Nephron progenitor cell (in vitro differentiated cells): ENCODE results near the gene ZFPM1.

Source experiments
- DNase-seq: peaks from one replicate; pipeline ENCODE4 v3.0.0; 2021
- H3K27ac Mint-ChIP-seq: 2 replicates; pipeline ENCODE4 v1.8.0; 2021; ENCODE audit warnings: mild to moderate bottlenecking, moderate library complexity, mixed read lengths
- H3K27me3 Mint-ChIP-seq: 2 replicates; pipeline ENCODE4 v1.8.0; 2021; ENCODE audit warnings: mild to moderate bottlenecking, low read depth, mixed read lengths; ENCODE audit not compliant: poor library complexity
- H3K36me3 Mint-ChIP-seq: 2 replicates; pipeline ENCODE4 v1.8.0; 2021; ENCODE audit warnings: low read depth, mixed read lengths
- H3K4me1 Mint-ChIP-seq: 2 replicates; pipeline ENCODE4 v1.8.0; 2021; ENCODE audit warnings: mixed read lengths
- H3K4me3 Mint-ChIP-seq: 2 replicates; pipeline ENCODE4 v1.8.0; 2021; ENCODE audit warnings: mild to moderate bottlenecking, moderate library complexity, mixed read lengths
- H3K9me3 Mint-ChIP-seq: 2 replicates; pipeline ENCODE4 v1.8.0; 2021; ENCODE audit warnings: mild to moderate bottlenecking, moderate library complexity, mixed read lengths
- CTCF ChIP-seq: fragments of 200-600 bp; sonication (generic); IDR thresholded peaks from 2 replicates; pipeline ENCODE4 v1.5.0; 2021; ENCODE audit warnings: antibody characterized with exemption

ZFPM1 gene

DNA sequence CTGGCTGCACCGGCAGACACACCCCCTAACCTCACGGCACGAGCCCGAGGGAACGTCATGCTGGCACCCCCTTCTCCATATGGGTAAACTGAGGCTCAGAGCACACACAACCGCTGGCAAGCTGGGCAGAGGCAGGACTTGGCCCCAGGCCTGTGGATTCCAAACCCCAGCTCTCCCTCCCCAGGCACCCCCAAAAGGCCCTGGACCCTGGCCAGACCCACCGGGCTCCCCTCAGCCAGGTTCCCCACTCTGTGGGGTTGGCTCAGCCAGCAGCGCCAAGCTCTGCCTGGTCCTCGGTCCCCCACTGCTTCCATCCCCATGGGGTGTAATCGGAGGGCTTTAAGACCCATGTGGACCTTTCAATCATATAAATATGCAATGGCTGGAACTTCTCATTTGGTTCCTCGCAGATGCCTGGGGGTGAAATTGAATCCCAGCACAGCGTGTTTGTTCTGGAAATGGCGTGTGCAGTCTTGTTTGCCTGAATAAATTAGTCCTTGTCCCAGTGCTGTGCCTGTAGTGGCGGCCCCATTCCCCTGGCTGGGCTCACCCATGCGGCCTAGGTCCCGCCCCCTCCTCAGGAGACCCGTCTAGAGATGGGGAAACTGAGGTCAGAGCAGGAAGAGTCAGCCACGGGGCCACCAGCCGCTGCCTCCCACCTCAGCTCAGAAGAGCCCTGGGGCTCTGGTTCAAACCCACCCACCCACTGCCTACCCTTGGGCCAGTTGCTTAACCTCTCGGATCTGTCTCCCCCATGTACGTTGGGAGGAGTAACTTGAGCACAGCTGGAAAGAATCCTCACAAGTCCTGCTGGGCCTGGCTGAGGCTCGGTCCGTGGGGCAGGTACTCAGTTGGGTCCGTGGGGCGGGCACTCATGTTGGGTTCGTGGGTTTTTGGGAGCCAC, 57.3 kb downstream of the ZFPM1 start:
- Mint-ChIP-seq H3K36me3 (no peaks in the 10 kb centered on the region), H3K4me1 (peaks cover 6% of the 10 kb centered on the region), H3K4me3 (no peak overlapping the region), H3K9me3 (no peaks in the 10 kb centered on the region), H3K27ac (no peak overlapping the region), H3K27me3 (no peaks in the 10 kb centered on the region)
- no peak for TF ChIP-seq CTCF
- DNase-seq: no peak

DNA sequence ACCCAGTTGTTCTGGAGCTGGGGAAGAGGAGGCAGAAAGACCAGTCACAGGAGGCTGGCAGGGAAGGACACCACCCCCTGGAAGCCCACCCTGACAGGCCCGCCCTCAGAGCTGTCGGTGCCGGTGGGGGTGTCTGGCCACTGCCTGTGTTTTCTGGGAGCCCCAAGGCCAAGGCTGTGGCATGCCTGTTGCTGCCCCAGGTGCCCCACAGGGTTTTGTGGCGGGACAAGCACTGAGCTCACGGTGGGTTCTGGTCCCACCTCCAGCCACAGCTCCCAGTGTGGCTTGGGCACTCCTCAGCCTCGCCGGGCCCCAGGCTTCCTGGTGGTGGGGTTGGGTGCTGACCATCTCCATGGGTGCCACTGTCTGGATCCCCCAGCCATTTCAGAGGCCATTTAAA, 58.0 kb downstream of the ZFPM1 start:
- no peaks in the 10 kb centered on the region for H3K36me3 Mint-ChIP-seq
- no peak overlapping the region for H3K4me3 Mint-ChIP-seq
- peaks cover 6% of the 10 kb centered on the region for H3K4me1 Mint-ChIP-seq
- DNase-seq: no peak
- no peaks in the 10 kb centered on the region for H3K9me3 Mint-ChIP-seq
- no peak for TF ChIP-seq CTCF
- no peaks in the 10 kb centered on the region for H3K27me3 Mint-ChIP-seq
- H3K27ac Mint-ChIP-seq: no peak overlapping the region

DNA sequence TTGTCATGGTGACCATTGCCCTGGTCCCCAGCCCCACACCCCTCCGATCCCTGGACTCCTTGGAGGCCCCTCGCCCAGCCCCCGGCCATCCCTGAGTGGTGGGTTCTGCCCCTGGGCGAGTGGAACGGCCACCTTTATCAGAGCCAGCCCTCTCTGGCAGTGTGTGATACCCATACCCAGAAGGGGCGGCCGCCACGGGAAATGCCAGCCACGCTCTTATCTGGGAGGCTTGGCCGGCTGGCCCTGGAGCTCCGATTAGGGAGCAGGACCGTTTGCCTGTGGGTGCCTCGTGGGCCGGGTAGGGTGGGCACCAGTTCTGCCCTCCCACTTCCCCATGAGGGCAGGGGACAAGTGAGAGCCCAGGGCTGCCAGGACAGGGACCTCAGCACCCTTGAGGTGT, 58.8 kb downstream of the ZFPM1 start:
- no peak overlapping the region for H3K4me3 Mint-ChIP-seq
- no peaks in the 10 kb centered on the region for H3K27me3 Mint-ChIP-seq
- no peak for DNase-seq
- no peaks in the 10 kb centered on the region for H3K36me3 Mint-ChIP-seq
- H3K9me3 Mint-ChIP-seq: no peaks in the 10 kb centered on the region
- TF ChIP-seq CTCF: no peak
- peaks cover 10% of the 10 kb centered on the region for H3K4me1 Mint-ChIP-seq
- no peak overlapping the region for H3K27ac Mint-ChIP-seq

DNA sequence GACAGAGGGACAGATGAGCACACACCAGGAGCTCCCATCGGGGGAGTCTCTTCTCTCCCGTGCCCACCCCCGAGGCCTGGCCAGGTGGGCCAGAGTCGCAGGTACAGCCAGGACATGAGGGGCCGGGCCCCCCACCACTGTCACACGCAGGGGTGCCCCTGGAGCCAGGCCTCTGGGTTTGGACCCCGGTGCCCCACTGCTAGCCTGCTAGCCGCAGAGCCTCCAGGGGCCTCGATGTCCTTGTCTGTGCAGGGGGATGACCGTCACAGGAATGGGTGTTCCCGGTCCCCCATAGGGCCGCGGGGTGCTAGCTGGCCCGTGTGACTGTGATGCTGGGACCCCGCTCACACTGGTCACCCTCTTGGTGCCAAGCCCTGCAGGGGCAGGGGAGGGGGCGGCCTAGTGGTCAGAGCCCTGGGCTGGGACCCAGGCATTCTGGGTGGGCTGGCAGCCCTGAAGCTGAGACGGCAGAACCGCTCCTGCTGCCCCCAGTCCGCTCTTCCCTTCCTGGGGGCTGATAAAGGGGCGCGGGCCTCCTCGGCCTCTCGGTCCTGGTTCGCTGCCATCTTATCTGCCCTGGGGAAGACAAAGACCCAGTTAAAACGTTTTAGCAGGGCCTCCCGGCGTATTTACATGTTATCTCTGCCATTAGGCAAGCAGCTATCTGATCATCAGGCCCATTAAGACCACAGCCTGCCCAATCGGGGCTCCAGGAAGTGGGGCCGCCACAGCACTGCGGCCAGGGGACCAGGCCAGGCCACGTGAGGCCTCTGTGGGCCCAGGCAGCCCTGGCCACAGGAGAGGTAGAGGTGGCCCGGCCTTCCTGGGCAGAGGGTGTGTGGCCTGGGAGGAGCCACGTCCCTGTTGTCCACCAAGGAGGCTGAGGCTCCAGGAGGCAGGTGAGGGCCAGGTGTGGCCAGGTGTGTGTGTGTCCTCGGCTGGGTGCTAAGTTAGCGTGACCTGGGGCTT, 59.9 kb downstream of the ZFPM1 start:
- Mint-ChIP-seq H3K36me3 (no peaks in the 10 kb centered on the region), H3K27ac (no peak overlapping the region), H3K27me3 (peaks cover 3% of the 10 kb centered on the region), H3K9me3 (no peaks in the 10 kb centered on the region), H3K4me1 (peaks cover 10% of the 10 kb centered on the region), H3K4me3 (no peak overlapping the region)
- no peak for DNase-seq
- no peak for TF ChIP-seq CTCF

DNA sequence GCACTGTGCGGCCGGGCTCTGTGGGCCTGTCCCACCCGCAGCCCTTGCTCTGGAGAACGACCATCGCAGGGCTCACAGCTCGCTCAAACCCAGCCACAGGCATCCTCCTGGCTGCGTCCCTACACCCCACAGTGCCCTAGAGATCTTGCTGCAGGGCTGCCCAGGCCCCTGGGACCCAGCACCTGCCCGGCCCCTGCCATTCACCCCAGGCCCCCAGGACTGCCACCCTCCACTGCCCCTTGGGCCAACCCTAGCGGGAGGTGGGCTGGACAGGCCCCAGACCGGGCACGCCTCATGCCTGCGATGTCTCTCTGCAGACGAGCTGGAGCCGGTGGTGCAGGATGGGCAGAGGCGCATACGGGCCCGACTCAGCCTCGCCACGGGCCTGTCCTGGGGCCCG, 61.0 kb downstream of the ZFPM1 start:
- Mint-ChIP-seq H3K36me3 (no peaks in the 10 kb centered on the region), H3K4me1 (peaks cover 7% of the 10 kb centered on the region), H3K27ac (no peak overlapping the region), H3K4me3 (no peak overlapping the region), H3K9me3 (peaks cover 8% of the 10 kb centered on the region), H3K27me3 (peaks cover 3% of the 10 kb centered on the region)
- no peak for DNase-seq
- no peak for TF ChIP-seq CTCF
